ENCODE measurements around the gene PSTPIP1.
"Not testable (repeated sequence)": the region's sequence is repeated elsewhere in the genome, so short reads cannot be mapped to it uniquely, and the experiment has no call there.

PSTPIP1 gene

GRCh38 chr15:76964157-76964556 lies 30.8 kb upstream of the PSTPIP1 start:
- no peak overlapping the region for H3K4me3 ChIP-seq
- no peaks in the 10 kb centered on the region for H4K20me1 ChIP-seq
- no peak overlapping the region for H3K27ac ChIP-seq
- no peaks in the 10 kb centered on the region for H3K36me3 ChIP-seq
- no peaks in the 10 kb centered on the region for H3K27me3 ChIP-seq
- TF ChIP-seq Cebpa-rat (IDR thresholded peaks at IDR 0.05), result no peak
- peaks cover 7% of the 10 kb centered on the region; the same call in 1 of the 2 replicates for H3K4me1 ChIP-seq
- no peak overlapping the region for H3K4me2 ChIP-seq
- H3K9me3 ChIP-seq, result no peaks in the 10 kb centered on the region
- no peak overlapping the region for H3K9ac ChIP-seq

DNA sequence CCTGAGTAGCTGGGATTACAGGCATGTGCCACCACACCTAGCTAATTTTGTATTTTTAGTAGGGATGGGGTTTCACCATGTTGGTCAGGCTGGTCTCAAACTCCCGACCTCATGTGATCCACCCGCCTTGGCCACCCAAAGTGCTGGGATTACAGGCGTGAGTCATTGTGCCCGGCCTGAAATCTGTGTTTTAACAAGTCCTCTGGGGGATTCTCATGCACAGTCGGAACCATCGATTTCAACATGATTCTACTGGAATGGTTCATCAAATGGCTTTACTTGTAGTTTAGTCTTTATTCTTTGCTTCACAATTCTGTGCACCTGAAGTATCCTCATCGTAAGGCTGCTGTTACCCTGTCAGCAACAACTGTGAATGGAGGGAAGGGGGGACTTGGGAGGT lies 28.9 kb upstream of the PSTPIP1 start:
- not testable (repeated sequence) for H3K9me3 ChIP-seq, H3K4me1 ChIP-seq, H3K36me3 ChIP-seq, H4K20me1 ChIP-seq, H3K27me3 ChIP-seq, H3K4me3 ChIP-seq, H3K27ac ChIP-seq, H3K9ac ChIP-seq, H3K4me2 ChIP-seq

DNA sequence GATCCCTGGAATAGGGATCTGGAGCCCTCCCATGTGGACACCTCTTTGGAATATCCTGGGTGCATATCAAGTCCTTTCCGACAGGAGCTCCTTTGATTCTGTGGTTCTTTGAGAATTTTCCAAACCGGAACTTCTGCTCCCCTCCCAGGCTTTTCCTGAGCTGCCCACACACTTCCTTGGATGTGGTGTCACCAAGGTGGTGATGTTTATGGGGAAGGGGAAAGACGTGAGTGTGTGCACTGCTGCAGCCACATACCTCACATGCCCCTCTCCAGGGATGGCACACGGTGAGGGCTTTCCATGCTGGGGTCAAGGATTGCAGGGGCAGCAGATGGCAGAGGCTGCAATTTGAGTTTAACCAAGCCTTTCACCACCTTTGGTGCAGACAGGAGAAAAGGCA lies 27.9 kb upstream of the PSTPIP1 start:
- Histone ChIP-seq H3K4me2 (no peak overlapping the region), H3K9me3 (no peaks in the 10 kb centered on the region), H3K4me1 (peaks cover 7% of the 10 kb centered on the region; the same call in 1 of the 2 replicates), H3K4me3 (no peak overlapping the region), H3K36me3 (no peaks in the 10 kb centered on the region), H4K20me1 (no peaks in the 10 kb centered on the region), H3K9ac (no peak overlapping the region), H3K27ac (no peak overlapping the region), H3K27me3 (no peaks in the 10 kb centered on the region)
- TF ChIP-seq Cebpa-rat (IDR thresholded peaks at IDR 0.05), result no peak

DNA sequence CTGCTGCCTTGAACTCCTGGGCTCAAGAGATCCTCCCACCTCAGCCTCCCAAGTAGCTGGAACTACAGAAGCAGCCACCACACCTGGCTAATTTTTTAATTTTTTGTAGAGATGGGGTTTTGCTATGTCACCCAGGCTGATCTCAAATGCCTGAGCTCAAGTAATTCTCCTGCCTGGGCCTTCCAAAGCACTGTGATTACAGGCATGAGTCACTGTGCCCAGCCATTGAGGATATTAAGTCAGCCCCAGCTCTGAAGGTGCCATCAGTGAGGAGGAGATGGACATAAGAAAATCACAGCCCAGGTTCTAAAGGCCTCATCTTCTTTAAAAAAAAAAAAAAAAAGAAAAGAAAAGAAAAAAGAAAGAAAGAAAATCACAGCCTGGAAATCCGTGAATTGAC lies 26.6 kb upstream of the PSTPIP1 start:
- no peaks in the 10 kb centered on the region for H3K27me3 ChIP-seq
- no peak overlapping the region for H3K4me3 ChIP-seq
- no peak overlapping the region for H3K27ac ChIP-seq
- H3K4me2 ChIP-seq, result no peak overlapping the region
- TF ChIP-seq Cebpa-rat (IDR thresholded peaks at IDR 0.05), result no peak
- no peaks in the 10 kb centered on the region for H3K9me3 ChIP-seq
- no peak overlapping the region for H3K9ac ChIP-seq
- no peaks in the 10 kb centered on the region for H3K36me3 ChIP-seq
- H4K20me1 ChIP-seq, result no peaks in the 10 kb centered on the region
- H3K4me1 ChIP-seq, result no peaks in the 10 kb centered on the region

GRCh38 chr15:76972389-76973361 lies 22.3 kb upstream of the PSTPIP1 start:
- no peak overlapping the region for H3K4me2 ChIP-seq

DNA sequence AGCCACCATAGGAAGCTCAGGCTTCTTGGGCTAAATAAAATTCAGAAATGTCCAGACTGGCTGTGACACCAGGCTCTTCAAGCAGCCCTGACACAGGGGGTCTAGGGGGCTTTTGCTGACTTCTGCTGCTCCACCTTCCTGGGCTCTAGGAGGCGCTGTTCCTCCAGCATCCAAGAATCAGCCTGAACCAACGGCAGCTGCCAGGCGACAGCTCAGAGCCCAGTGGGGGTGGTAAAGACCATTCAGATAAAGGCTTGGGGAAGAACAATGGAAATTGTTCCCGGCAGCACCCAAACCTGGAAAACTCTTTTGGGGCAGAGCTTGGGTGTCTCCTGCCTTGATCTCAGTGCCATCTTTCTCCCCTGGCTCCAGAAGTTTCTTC lies 21.6 kb upstream of the PSTPIP1 start:
- H3K36me3 ChIP-seq, result no peaks in the 10 kb centered on the region
- H3K4me1 ChIP-seq, result no peaks in the 10 kb centered on the region; the same call in 1 of the 2 replicates
- H3K4me2 ChIP-seq, result no peak overlapping the region
- H3K27ac ChIP-seq, result no peak overlapping the region
- no peaks in the 10 kb centered on the region for H3K27me3 ChIP-seq
- H3K9ac ChIP-seq, result no peak overlapping the region
- H4K20me1 ChIP-seq, result no peaks in the 10 kb centered on the region
- 0 out of 2 replicates have a peak, but pooled peaks cover 2% of the 10 kb centered on the region for H3K9me3 ChIP-seq
- no peak for TF ChIP-seq Cebpa-rat (IDR thresholded peaks at IDR 0.05)
- no peak overlapping the region for H3K4me3 ChIP-seq

More at GRCh38 chr15:76972389-76973361, 22.3 kb upstream of the PSTPIP1 start:
- Histone ChIP-seq H3K36me3 (no peaks in the 10 kb centered on the region), H3K27ac (no peak overlapping the region), H3K4me3 (no peak overlapping the region), H3K9ac (no peak overlapping the region), H3K9me3 (no peaks in the 10 kb centered on the region), H4K20me1 (no peaks in the 10 kb centered on the region), H3K4me1 (no peaks in the 10 kb centered on the region; the same call in 1 of the 2 replicates), H3K27me3 (no peaks in the 10 kb centered on the region)
- no peak for TF ChIP-seq Cebpa-rat (IDR thresholded peaks at IDR 0.05)

- H3K9ac ChIP-seq, result no peak overlapping the region
- no peak overlapping the region for H3K27ac ChIP-seq
- H3K27me3 ChIP-seq, result no peaks in the 10 kb centered on the region
- peaks cover 7% of the 10 kb centered on the region for H3K9me3 ChIP-seq
- H3K4me2 ChIP-seq, result no peak overlapping the region
- H3K4me1 ChIP-seq, result no peaks in the 10 kb centered on the region; the same call in 1 of the 2 replicates
- no peaks in the 10 kb centered on the region for H3K36me3 ChIP-seq
- H4K20me1 ChIP-seq, result no peaks in the 10 kb centered on the region
- no peak for TF ChIP-seq Cebpa-rat (IDR thresholded peaks at IDR 0.05)
- no peak overlapping the region for H3K4me3 ChIP-seq
Observed at GRCh38 chr15:76973906-76974305, 21.0 kb upstream of the PSTPIP1 start.

- Histone ChIP-seq H3K9ac (no peak overlapping the region), H3K27ac (no peak overlapping the region), H3K36me3 (no peaks in the 10 kb centered on the region), H4K20me1 (no peaks in the 10 kb centered on the region), H3K9me3 (peaks cover 13% of the 10 kb centered on the region), H3K4me3 (no peak overlapping the region), H3K27me3 (no peaks in the 10 kb centered on the region; the same call in 1 of the 2 replicates), H3K4me2 (no peak overlapping the region), H3K4me1 (no peaks in the 10 kb centered on the region; the same call in 1 of the 2 replicates)
- TF ChIP-seq Cebpa-rat (IDR thresholded peaks at IDR 0.05), result no peak
Observed at GRCh38 chr15:76974456-76975036, 20.4 kb upstream of the PSTPIP1 start.

- Histone ChIP-seq H3K9me3 (peaks cover 14% of the 10 kb centered on the region), H3K4me3 (no peak overlapping the region), H3K27ac (no peak overlapping the region), H3K4me1 (no peaks in the 10 kb centered on the region; the same call in 1 of the 2 replicates), H4K20me1 (no peaks in the 10 kb centered on the region), H3K9ac (no peak overlapping the region), H3K4me2 (no peak overlapping the region), H3K36me3 (no peaks in the 10 kb centered on the region), H3K27me3 (no peaks in the 10 kb centered on the region; the same call in 1 of the 2 replicates)
- no peak for TF ChIP-seq Cebpa-rat (IDR thresholded peaks at IDR 0.05)
Observed at GRCh38 chr15:76976141-76976540, 18.8 kb upstream of the PSTPIP1 start.
